ENCODE data around the gene LRPAP1.

Gene LRPAP1

DNA sequence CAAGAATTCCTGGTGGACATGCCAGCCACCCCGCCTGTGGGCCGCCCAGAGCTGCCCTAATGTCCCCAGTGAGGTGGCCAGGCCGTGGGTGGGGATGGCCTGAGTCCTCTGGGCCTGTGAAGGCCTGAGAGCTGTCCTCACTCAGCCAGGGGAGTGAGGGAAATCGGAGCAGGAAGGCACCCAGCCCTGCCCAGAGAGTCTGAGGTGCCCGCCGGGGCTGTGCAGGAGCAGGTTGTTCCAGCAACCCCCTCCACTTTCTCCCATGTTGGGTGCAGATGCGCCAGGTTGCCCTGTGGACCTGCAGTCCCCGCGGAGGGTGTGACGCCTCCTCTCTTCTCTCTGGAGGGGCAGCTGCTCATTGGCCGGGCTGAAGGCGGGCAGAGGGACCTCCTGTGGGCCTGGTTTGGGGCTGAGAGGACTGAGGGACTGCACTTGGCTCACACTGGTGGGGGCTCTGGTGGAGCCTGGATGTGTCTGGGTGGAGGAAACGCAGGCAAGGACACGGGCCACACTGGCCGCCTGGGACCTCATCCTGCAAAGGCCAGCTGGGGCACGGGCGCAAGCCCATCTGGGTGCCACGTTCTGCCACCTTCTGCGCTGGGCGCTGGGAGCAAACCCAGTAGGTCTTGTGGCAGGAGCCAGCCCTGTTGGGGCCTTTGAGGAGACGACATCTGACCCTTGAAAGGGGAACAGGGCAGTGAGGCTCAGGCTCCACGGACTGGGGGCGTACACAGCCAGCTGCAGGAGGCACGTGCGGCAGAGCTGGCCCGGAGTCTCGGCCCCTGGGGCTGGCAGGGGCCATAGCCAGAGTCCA is 55.1 kb downstream of the LRPAP1 start:
- no peaks in the 10 kb centered on the region for H3K27me3 ChIP-seq (ENCODE audit: insufficient read depth, low read length)
- H3K4me3 ChIP-seq (ENCODE audit: low read depth, low read length, poor library complexity, severe bottlenecking), result no peak overlapping the region
- no peak overlapping the region for H3K9ac ChIP-seq (ENCODE audit: low read length)
- H3K9me3 ChIP-seq (ENCODE audit: low read length), result no peaks in the 10 kb centered on the region
- H3F3A ChIP-seq (ENCODE audit: insufficient read depth, low read length), result no peaks in the 10 kb centered on the region
- H3K36me3 ChIP-seq (ENCODE audit: insufficient read depth, low read length), result no peaks in the 10 kb centered on the region
- no peaks in the 10 kb centered on the region for H4K20me1 ChIP-seq (ENCODE audit: insufficient read depth, low read length)
- H2AFZ ChIP-seq (ENCODE audit: low read length), result no peak overlapping the region
- no peak overlapping the region for H3K27ac ChIP-seq (ENCODE audit: low read depth, low read length, poor library complexity, severe bottlenecking)
- no peak overlapping the region for H3K4me2 ChIP-seq (ENCODE audit: low read length)
- H3K9me2 ChIP-seq (ENCODE audit: low read depth, low read length), result no peaks in the 10 kb centered on the region
- TF ChIP-seq EZH2 (IDR thresholded peaks at IDR 0.05; ENCODE audit: borderline replicate concordance, low read length) (no peak), CTCF (IDR thresholded peaks at IDR 0.05; ENCODE audit: low read length) (no peak)
- no peaks in the 10 kb centered on the region for H3K79me2 ChIP-seq (ENCODE audit: insufficient read depth, low read length)
- H3K4me1 ChIP-seq (ENCODE audit: insufficient read depth, low read length, severe bottlenecking), result no peaks in the 10 kb centered on the region

GRCh38 chr4:3476341-3476747 is 55.9 kb downstream of the LRPAP1 start:
- Histone ChIP-seq H3K9me3 (ENCODE audit: low read length) (no peaks in the 10 kb centered on the region), H2AFZ (ENCODE audit: low read length) (no peak overlapping the region), H4K20me1 (ENCODE audit: insufficient read depth, low read length) (no peaks in the 10 kb centered on the region), H3K4me1 (ENCODE audit: insufficient read depth, low read length, severe bottlenecking) (no peaks in the 10 kb centered on the region), H3K36me3 (ENCODE audit: insufficient read depth, low read length) (no peaks in the 10 kb centered on the region), H3K9me2 (ENCODE audit: low read depth, low read length) (no peaks in the 10 kb centered on the region), H3K4me2 (ENCODE audit: low read length) (no peak overlapping the region), H3K79me2 (ENCODE audit: insufficient read depth, low read length) (no peaks in the 10 kb centered on the region), H3K9ac (ENCODE audit: low read length) (no peak overlapping the region), H3K27me3 (ENCODE audit: insufficient read depth, low read length) (no peaks in the 10 kb centered on the region), H3F3A (ENCODE audit: insufficient read depth, low read length) (no peaks in the 10 kb centered on the region), H3K4me3 (ENCODE audit: low read depth, low read length, poor library complexity, severe bottlenecking) (no peak overlapping the region), H3K27ac (ENCODE audit: low read depth, low read length, poor library complexity, severe bottlenecking) (no peak overlapping the region)
- TF ChIP-seq EZH2 (IDR thresholded peaks at IDR 0.05; ENCODE audit: borderline replicate concordance, low read length), result no peak
- TF ChIP-seq CTCF (IDR thresholded peaks at IDR 0.05; ENCODE audit: low read length), result no peak

DNA sequence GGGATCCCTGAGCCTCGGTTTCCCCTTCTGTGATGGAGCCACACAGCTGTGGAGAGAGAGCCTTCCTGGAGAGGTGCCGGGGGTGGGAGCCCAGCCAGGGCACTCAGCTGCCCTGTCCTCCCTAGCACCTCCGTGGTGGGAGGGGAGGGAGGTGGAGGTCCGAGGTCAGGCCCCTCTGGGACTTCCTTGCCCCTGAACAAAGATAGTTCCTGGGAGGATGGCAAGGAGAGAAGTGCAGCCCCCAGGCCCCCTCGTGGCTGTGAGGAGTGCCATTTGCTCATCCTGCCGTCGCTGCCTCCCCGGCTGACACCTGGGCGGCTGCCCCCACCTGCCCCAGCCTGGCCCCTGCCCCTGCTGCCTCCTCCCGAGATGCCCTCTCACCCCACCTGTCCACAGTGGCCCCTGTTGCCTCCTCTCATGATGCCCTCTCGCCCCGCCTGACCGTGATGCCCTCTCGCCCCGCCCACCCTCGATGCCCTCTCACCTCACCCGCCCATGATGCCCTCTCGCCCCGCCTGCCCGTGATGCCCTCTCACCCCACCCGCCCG is 56.4 kb downstream of the LRPAP1 start:
- no peaks in the 10 kb centered on the region for H3K4me1 ChIP-seq (ENCODE audit: insufficient read depth, low read length, severe bottlenecking)
- H3K4me3 ChIP-seq (ENCODE audit: low read depth, low read length, poor library complexity, severe bottlenecking), result no peak overlapping the region
- H2AFZ ChIP-seq (ENCODE audit: low read length), result no peak overlapping the region
- no peaks in the 10 kb centered on the region for H3K36me3 ChIP-seq (ENCODE audit: insufficient read depth, low read length)
- no peaks in the 10 kb centered on the region for H3K27me3 ChIP-seq (ENCODE audit: insufficient read depth, low read length)
- no peaks in the 10 kb centered on the region for H3K9me2 ChIP-seq (ENCODE audit: low read depth, low read length)
- H3K9ac ChIP-seq (ENCODE audit: low read length), result no peak overlapping the region
- no peak for TF ChIP-seq EZH2 (IDR thresholded peaks at IDR 0.05; ENCODE audit: borderline replicate concordance, low read length)
- no peak for TF ChIP-seq CTCF (IDR thresholded peaks at IDR 0.05; ENCODE audit: low read length)
- no peak overlapping the region for H3K4me2 ChIP-seq (ENCODE audit: low read length)
- H3K27ac ChIP-seq (ENCODE audit: low read depth, low read length, poor library complexity, severe bottlenecking), result no peak overlapping the region
- H3F3A ChIP-seq (ENCODE audit: insufficient read depth, low read length), result no peaks in the 10 kb centered on the region
- no peaks in the 10 kb centered on the region for H3K9me3 ChIP-seq (ENCODE audit: low read length)
- H3K79me2 ChIP-seq (ENCODE audit: insufficient read depth, low read length), result no peaks in the 10 kb centered on the region
- H4K20me1 ChIP-seq (ENCODE audit: insufficient read depth, low read length), result no peaks in the 10 kb centered on the region

Data from OCI-LY1 (cell line).